DND-41 (cell line): Measurements from ENCODE around the gene CEACAM4.

Experiments
- EZH2 ChIP-seq: IDR thresholded peaks from 3 replicates; pipeline ENCODE4 v1.6.1; 2012; ENCODE audit warnings: borderline replicate concordance, low read depth, mild to moderate bottlenecking, moderate library complexity, low read length, inconsistent platforms; ENCODE audit not compliant: severe bottlenecking
- TF ChIP-seq, protein P1 (sequence below): IDR thresholded peaks from 2 replicates; pipeline ENCODE4 v1.5.1; 2012; ENCODE audit warnings: borderline replicate concordance, low read length, moderate library complexity, mild to moderate bottlenecking; ENCODE audit not compliant: poor library complexity, severe bottlenecking; ENCODE audit errors: extremely low read depth

GRCh38 chr19:41586064-41586463 is 40.8 kb downstream of the CEACAM4 start:
- TF ChIP-seq, protein P1, sequence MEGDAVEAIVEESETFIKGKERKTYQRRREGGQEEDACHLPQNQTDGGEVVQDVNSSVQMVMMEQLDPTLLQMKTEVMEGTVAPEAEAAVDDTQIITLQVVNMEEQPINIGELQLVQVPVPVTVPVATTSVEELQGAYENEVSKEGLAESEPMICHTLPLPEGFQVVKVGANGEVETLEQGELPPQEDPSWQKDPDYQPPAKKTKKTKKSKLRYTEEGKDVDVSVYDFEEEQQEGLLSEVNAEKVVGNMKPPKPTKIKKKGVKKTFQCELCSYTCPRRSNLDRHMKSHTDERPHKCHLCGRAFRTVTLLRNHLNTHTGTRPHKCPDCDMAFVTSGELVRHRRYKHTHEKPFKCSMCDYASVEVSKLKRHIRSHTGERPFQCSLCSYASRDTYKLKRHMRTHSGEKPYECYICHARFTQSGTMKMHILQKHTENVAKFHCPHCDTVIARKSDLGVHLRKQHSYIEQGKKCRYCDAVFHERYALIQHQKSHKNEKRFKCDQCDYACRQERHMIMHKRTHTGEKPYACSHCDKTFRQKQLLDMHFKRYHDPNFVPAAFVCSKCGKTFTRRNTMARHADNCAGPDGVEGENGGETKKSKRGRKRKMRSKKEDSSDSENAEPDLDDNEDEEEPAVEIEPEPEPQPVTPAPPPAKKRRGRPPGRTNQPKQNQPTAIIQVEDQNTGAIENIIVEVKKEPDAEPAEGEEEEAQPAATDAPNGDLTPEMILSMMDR: no peak
- no peak for TF ChIP-seq EZH2
